Breast epithelium (tissue), 4 donors: ENCODE results near the gene KIDINS220. TPM values are rescaled to one million over a fixed set of nuclear protein-coding genes. Genes with fewer than 3 reads are reported as not detected.
A peak's percentile ranks its signal among the peaks of the same experiment; 100 is the strongest.

Experiments used
- DNase-seq, 2 donors: peaks; one replicate each; pipeline ENCODE4 v3.0.0-alpha.2; 2019; ENCODE audit warnings: low spot score in 2 of 2
- H3K27ac ChIP-seq, 2 donors: fragments of 200-600 bp; sonication (generic) in 1 of 2; one replicate each; pipeline ENCODE4 v1.5.1; 2016 to 2019; ENCODE audit warnings: mild to moderate bottlenecking in 1 of 2
- H3K27me3 ChIP-seq, 2 donors: fragments of 200-600 bp; sonication (generic) in 1 of 2; one replicate each; pipeline versions ENCODE4 v1.5.1 to v1.6.0; 2017 to 2019; ENCODE audit warnings: control low read depth in 1 of 2, mild to moderate bottlenecking in 1 of 2
- H3K36me3 ChIP-seq: fragments of 200-600 bp; one replicate; pipeline ENCODE4 v1.5.1; 2019
- H3K4me1 ChIP-seq, 2 donors: fragments of 200-600 bp; sonication (generic); one replicate each; pipeline ENCODE4 v1.5.1; 2016 to 2019; ENCODE audit warnings: control low read depth in 1 of 2
- H3K4me3 ChIP-seq, 3 donors: fragments of 200-600 bp; sonication (generic); 1 replicate in 2 of 3; 2 replicates in 1 of 3; pipeline ENCODE4 v1.5.1; 2016 to 2019; ENCODE audit warnings: mild to moderate bottlenecking in 3 of 3, moderate library complexity in 2 of 3
- H3K9me3 ChIP-seq, 2 donors: fragments of 200-600 bp; sonication (generic) in 1 of 2; one replicate each; pipeline ENCODE4 v1.5.1; 2016 to 2019; ENCODE audit warnings: control low read depth in 1 of 2
- CTCF ChIP-seq, 3 donors: fragments of 450-650 bp; IDR thresholded peaks; one replicate each; pipeline ENCODE4 v1.5.1; 2016 to 2017; ENCODE audit warnings: antibody characterized with exemption in 3 of 3, mild to moderate bottlenecking in 3 of 3, moderate library complexity in 3 of 3
- POLR2A ChIP-seq: fragments of 450-650 bp; IDR thresholded peaks from one replicate; pipeline ENCODE4 v1.6.1; 2016; ENCODE audit warnings: antibody characterized with exemption, mild to moderate bottlenecking, moderate library complexity
- POLR2AphosphoS5 ChIP-seq, 3 donors: sonication (generic); formaldehyde crosslinking; IDR thresholded peaks; one replicate each; pipeline ENCODE4 v1.6.1; 2017; ENCODE audit warnings: antibody characterized with exemption in 3 of 3
- intact Hi-C: fragments of 100-400 bp; cut with DNase I; formaldehyde crosslinking; loops from one replicate; pipeline ENCODE4 v1.15.1; 2023; ENCODE audit warnings: low total_unique reads
- total RNA-seq, 3 donors: library from RNA; depleted of rRNA; stranded (reverse); fragments of >200 nt; gene quantifications; one replicate each; pipeline ENCODE4 v1.1.0, GENCODE V29; 2016

KIDINS220 gene
- total RNA-seq, 3 donors from 2014 or later = 73.1 to 120 (median 87.2) TPM

GRCh38 chr2:8684540-8684877 is 152.9 kb downstream of the KIDINS220 start:
- peak overlapping the region; percentile 89 to 90 for H3K27ac ChIP-seq

DNA sequence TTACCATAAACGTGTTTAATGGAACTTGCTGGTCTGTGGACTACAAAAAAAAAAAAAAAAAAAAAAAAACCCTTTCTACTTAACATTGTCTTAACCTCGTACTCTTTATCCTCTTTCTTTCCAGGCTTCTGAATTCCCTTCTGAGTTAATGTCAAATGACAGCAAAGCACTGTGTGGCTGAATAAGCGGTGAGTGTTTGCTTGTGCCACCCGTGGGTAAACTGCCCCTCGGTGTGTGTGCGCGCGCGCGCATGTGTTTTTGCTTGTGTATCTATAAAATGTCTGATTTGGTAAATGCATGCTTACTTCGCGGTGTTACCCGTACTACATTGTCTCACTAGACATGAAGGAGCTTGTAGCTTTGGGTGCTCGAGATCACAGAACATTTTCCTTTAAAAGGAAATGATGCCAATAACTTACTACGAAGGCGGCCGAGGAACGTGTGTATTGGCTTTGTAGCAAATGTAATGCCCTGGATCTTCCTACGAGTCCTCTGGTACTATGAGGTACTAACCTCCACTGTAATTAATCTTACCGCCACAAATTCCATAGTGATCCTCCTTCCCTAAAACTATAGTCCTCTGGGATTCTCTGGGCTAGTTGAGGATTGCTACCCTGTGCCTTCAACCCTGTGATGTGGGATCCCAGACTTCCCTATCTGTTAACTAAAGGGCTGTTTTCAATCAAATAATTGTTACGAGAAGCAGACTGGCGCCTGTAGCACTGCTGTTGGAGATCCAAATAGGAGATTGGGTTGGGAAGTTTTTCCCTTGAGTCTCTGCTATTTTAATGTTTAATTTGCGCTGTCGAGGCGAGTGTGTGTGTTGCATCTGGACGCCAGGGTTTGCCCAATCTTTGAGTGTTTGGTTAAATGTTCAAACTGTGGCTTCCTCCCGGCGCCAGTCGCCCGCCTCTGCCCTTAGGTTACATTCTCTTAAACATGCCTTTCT is 154.4 kb downstream of the KIDINS220 start:
- H3K4me3 ChIP-seq = peak overlapping the region; percentile 85 to 87 (median 85)
- H3K36me3 ChIP-seq = no peaks in the 10 kb centered on the region
- H3K27ac ChIP-seq = peak overlapping the region; percentile 84 to 86
- no peaks in the 10 kb centered on the region for H3K9me3 ChIP-seq
- intact Hi-C loops = no loop called here
- DNase-seq = peak; percentile 40 to 53
- H3K4me1 ChIP-seq = peaks cover 0 to 8% of the 10 kb centered on the region in 2 donors
- TF ChIP-seq POLR2A = no peak
- TF ChIP-seq POLR2AphosphoS5 (IDR thresholded peaks at IDR 0.05) = peak in 1 of 3 donors; percentile 16
- peak in 1 of 3 donors; percentile 16 for TF ChIP-seq CTCF (IDR thresholded peaks at IDR 0.05)
- H3K27me3 ChIP-seq = no peaks in the 10 kb centered on the region

More at GRCh38 chr2:8684540-8684877, 152.9 kb downstream of the KIDINS220 start:
- Histone ChIP-seq H3K4me1 (peaks cover 0 to 7% of the 10 kb centered on the region in 2 donors), H3K4me3 (peak overlapping the region; percentile 85 to 87 (median 85)), H3K9me3 (no peaks in the 10 kb centered on the region), H3K36me3 (no peaks in the 10 kb centered on the region), H3K27me3 (no peaks in the 10 kb centered on the region)
- intact Hi-C loops = no loop called here
- DNase-seq = no peak
- no peak for TF ChIP-seq POLR2AphosphoS5 (IDR thresholded peaks at IDR 0.05)
- TF ChIP-seq POLR2A = peak; percentile 15

DNA sequence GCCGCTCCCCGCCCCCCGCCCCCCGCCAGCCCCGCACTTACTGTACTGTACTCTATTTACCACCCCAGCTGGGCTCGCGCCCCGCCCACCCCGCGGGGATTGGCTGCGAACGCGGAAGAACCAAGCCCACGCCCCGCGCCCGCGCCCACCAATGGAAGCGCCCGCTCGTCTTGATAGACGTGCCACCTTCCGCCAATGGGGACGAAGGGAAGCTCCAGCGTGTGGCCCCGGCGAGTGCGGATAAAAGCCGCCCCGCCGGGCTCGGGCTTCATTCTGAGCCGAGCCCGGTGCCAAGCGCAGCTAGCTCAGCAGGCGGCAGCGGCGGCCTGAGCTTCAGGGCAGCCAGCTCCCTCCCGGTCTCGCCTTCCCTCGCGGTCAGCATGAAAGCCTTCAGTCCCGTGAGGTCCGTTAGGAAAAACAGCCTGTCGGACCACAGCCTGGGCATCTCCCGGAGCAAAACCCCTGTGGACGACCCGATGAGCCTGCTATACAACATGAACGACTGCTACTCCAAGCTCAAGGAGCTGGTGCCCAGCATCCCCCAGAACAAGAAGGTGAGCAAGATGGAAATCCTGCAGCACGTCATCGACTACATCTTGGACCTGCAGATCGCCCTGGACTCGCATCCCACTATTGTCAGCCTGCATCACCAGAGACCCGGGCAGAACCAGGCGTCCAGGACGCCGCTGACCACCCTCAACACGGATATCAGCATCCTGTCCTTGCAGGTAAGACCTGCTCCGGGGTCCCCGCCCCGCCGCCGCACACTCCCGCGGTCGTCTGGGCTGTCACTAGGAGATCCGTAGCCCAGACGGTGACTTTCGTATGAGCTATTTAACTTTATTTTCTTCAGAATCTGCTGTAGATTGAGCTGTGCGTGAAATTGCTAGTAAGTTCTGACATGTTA is 155.4 kb downstream of the KIDINS220 start, which contains the start of gene ID2:
Gene ID2 (plus strand): TSS at position 271 of the 907 bp plus-strand sequence. CDS start 110 bp downstream, at position 381.
- Histone ChIP-seq H3K4me3 (peak within 1 kb of the TSS; percentile 85 to 87 (median 85)), H3K36me3 (no peaks in the 10 kb centered on the region), H3K4me1 (peaks cover 0 to 17% of the 10 kb centered on the region in 2 donors), H3K27ac (peak within 1 kb of the TSS; percentile 86 to 89), H3K27me3 (no peaks in the 10 kb centered on the region), H3K9me3 (no peaks in the 10 kb centered on the region)
- intact Hi-C loops = no loop called here
- DNase-seq = peak; percentile 97 to 99
- TF ChIP-seq POLR2A (peak; percentile 99), CTCF (IDR thresholded peaks at IDR 0.05) (peak in 1 of 3 donors; percentile 24), POLR2AphosphoS5 (IDR thresholded peaks at IDR 0.05) (peak; percentile 97 to 100 (median 99))

GRCh38 chr2:8680822-8681760 is 156.3 kb downstream of the KIDINS220 start:
- peaks cover 0 to 17% of the 10 kb centered on the region in 2 donors for H3K4me1 ChIP-seq

More at GRCh38 chr2:8680822-8681760, 156.3 kb downstream of the KIDINS220 start:
- no peaks in the 10 kb centered on the region for H3K36me3 ChIP-seq
- no peaks in the 10 kb centered on the region for H3K9me3 ChIP-seq
- no peak for TF ChIP-seq POLR2A
- peak in 2 of 3 donors; percentile 24 to 66 for TF ChIP-seq POLR2AphosphoS5 (IDR thresholded peaks at IDR 0.05)
- peak in 1 of 3 donors; percentile 9 for TF ChIP-seq CTCF (IDR thresholded peaks at IDR 0.05)
- H3K27me3 ChIP-seq = no peaks in the 10 kb centered on the region
- intact Hi-C loops = no loop called here
- peak overlapping the region; percentile 85 to 87 (median 85) for H3K4me3 ChIP-seq
- H3K27ac ChIP-seq = peak overlapping the region; percentile 86 to 89
- DNase-seq = peak; percentile 55 to 58
